Stimulated activated CD4-positive, alpha-beta T cell treated with anti-CD3 and anti-CD28 coated beads, Interleukin-4, amount 100 ng/mL, for 4 hours (primary cell): ENCODE results near the gene AOAH.

ENCODE experiments used
- DNase-seq, 2 experiments: peaks; one replicate each; pipeline ENCODE4 v3.0.0-alpha.2; 2020

The AOAH gene

DNA sequence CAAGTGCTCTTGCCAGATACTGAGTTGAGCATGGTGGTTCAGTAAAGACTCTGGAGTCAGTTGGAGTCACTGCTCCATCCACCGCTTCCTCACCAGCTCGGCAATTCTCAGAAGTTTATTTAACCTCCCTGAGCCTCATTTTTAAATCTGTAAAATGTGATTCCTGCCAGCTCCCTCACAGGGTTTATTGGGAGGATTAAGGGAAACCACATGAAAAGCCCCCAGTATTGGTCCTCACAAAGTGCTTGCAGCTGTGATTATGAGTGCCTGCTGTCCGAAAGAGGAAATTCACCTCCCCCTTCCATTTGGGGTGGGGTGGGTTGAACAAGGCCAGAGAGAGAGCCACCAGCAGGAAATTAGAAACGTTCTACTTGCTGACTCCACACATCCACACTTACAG, 99.0 kb downstream of the AOAH start:
- no peak for DNase-seq

DNA sequence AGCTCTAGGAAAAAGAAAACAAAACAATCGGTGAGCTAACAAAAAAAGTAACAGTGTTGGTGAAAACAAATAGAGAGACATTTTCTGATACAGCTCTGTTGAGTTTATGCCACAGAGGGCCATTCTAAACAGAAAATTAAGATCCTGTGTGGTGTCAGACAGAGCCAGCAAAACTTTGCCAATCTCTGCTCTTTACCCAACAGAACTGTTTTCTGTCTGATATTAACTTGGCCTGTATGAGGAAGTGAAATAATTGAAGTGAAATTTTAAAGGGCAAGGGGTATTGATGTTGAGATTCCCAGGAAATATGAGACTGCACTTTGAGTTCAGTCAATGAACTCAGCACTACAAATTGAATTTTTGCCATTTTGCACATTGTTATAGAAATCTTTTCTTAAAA, 101.0 kb downstream of the AOAH start:
- DNase-seq, result no peak

DNA sequence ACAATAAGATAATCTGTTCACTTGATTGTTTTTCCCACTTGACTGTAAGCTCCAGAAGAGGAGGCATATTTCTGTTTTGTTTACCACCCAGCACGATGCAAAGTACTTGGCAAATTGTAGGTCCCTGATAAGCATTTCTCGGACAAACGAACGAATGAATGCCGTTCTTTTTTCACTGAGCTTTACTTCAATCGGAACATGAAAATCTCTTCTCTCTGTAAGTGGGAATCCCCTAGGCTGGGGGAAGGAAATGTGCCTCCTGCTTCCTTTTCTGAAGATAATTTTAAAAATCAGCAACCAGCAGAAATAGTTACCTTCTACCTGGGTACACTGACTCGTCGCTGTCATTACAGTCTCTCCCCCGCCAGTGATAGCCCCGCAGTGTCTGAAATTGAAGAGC, 102.9 kb downstream of the AOAH start:
- no peak for DNase-seq

DNA sequence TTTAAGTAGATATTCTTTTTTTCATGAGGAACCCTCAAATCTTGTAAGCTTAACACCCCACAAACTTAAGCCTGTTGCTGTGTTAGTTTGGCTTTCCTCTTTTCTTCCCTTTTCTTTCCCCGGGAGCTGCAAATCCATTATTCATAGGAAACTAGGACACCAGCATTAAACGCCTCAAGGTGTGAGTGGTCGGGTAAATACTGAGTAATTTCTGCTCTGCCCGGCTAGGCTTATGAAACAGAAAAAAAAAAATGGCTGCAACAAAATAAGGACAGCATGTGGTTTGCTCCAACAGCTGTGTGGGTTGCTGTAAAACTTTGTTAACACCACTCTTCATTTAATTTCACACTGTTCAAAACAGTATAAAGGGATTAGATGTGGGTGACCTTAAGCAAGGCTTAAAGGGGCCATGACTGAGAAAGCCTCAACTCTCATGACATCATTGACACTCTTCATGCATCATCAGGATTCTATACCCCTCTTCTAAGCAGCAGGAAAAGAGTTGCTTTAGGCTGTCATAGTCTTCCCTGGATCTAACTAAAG, 104.1 kb downstream of the AOAH start:
- DNase-seq, result no peak

DNA sequence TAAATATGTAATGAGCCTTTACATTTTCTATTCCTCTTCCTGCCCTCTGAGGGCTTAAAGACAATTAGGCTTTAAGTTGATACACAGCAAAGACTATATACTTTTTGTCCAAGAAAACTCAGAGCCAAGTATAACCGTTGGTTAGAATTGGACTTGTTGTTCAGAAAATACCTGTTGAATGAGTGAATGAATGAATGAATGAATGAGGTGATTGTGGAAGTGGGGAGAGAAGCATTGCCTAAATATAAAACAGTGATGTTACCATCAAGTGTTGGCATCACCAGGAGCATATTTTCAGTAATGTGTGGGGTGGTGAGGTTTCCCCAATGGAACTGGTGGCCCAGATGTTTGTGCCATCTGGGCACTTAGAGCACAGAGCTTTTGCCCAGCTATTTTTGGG, 106.9 kb downstream of the AOAH start:
- DNase-seq, result no peak

DNA sequence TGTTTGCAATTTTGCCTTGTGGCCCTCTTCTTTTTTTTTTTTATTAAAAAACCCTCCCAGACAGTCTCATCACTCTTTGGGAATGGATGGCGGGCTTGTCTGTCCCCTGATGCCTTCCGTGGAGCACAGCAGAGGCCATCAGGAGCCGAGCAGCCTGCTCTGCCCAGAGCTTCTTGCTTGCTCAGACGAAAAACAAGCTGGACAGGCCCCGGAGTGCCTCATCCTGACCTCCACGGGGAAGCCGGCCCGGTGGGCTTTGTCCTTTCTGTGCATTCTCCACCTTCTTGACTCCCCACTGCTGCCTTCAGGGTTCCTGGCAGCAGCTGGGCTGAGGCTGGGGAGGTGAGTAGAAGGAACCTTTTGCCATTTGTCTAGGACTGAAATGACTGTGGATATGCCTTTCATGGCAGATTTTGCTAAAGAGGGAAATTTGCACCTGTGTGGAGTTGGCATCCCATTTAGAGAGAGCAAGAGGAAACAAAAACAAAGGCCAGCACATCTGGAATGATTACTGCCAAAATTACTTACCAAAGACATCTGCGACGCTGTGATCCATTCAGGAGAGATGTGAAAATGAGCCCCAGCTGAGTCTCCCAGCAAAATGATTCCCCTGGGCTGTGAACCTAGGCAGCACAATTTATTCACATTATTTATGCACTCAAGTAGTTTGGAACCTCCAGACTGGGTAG, 108.3 kb downstream of the AOAH start:
- DNase-seq, result no peak

DNA sequence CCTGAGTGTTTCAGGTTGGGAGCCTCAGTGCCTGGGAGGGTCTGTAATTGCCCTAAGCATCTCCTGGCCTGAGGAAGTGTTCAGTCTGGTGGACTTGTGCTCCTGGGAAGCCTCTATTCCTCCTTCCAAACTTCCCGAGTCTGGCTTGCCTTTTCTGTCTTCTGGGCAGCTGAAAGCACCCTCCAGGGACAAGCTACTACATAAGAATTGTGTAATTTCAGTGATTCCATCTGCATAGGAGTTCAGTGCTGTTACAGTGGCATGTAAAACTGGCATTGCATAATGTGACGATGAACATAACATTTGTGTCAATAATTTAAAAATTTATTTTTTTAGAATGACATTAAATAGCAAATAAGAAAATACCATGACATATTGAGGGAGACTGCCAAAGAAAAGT, 109.3 kb downstream of the AOAH start:
- no peak for DNase-seq

DNA sequence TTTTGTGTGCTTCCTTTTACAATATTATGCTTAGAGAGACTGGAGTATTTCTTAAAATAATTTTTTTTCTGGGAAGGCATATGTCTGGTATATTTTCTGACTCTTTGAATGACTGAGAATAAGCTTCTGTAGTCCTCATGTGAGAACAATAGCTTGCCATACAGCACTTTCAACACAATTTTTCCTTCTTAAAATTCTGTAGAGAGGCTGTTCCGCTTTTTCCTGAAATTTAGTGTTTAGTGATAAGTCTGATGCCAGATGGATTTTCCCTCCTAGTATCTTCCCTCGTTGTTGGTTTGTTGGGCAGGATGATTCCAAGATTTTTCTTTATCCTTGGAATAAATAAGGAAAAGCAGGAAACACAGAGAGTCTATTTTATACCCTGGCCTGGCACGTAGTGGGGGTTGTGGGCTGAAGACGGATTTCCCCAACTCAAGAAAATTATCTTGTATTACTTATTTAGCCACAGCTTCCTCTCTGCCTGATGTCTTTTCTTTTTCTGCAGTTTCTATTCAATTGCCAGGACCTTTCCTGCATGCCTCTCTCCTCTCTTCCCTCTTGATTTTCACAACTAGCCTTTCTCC, 111.2 kb downstream of the AOAH start:
- no peak for DNase-seq

DNA sequence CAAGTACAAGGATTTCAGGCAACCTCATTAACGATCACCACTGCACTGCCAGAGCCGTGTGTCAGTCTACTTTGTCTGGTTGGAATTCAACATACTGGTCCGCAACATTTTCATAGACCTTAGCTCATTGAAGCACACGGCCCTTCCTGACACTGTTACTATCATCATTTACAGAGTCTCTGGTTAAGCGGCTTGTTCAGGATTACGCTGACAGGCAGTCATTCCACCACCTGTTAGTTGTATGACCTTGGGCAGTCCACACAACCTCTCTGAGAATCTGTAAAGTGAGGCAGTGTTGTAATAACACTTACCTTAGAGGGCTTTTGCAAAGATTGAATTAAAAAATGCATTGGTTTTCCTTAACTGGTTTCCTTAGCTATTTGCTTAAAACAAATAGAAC, 112.6 kb downstream of the AOAH start:
- DNase-seq, result no peak

DNA sequence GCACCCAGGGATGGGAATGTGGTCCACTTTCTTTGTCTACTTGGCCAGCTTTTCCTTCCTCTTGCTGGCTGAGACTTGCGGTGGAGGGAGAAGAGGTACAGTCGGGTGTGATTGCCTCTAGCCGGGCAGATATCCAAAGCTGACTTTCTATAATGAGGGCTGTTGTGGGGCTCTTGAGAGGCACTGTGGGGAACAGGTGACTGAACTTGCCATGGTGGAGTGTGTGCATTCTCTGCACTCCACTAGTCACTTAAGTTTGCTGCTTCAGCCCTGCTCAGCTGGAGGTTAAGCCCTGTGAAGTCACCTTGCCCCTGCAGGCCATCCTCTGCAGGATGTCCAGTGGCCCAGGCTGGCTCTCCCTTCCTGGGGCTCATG, 116.6 kb downstream of the AOAH start:
- DNase-seq, result no peak

DNA sequence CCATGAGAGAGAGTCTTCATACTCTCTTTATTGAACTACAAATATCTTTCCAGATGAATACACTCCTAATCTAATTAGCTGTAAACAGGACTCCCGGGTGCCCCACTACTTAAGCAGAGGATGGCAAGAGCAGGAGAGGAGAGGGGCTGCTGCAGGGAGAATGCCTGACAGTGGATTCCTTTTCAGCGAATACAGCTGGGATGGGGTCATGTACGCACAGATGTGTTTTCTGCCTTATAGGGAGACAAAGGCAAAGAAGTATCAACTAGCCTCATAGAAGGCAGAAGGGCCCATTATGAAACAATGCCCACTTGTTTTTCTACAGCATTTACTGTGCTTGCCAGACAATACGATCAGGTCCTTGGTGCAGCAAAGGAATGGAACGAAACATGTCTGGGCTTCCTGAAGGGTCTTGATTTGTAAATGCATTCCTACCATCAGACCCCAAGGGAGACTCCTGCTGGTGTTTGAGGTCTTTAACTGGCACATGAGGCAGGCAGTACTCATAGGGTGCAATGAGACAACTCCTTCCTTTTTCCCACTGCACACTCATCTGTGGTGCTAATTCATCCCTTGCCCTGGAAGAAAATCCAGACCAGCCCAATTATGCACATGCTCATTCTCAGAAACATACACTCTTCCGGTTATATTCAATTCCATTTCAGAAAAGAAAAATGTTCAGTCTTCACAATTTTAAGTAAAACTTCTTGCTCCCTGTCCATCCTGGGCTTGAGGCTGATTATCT, 117.1 kb downstream of the AOAH start:
- DNase-seq, result no peak

DNA sequence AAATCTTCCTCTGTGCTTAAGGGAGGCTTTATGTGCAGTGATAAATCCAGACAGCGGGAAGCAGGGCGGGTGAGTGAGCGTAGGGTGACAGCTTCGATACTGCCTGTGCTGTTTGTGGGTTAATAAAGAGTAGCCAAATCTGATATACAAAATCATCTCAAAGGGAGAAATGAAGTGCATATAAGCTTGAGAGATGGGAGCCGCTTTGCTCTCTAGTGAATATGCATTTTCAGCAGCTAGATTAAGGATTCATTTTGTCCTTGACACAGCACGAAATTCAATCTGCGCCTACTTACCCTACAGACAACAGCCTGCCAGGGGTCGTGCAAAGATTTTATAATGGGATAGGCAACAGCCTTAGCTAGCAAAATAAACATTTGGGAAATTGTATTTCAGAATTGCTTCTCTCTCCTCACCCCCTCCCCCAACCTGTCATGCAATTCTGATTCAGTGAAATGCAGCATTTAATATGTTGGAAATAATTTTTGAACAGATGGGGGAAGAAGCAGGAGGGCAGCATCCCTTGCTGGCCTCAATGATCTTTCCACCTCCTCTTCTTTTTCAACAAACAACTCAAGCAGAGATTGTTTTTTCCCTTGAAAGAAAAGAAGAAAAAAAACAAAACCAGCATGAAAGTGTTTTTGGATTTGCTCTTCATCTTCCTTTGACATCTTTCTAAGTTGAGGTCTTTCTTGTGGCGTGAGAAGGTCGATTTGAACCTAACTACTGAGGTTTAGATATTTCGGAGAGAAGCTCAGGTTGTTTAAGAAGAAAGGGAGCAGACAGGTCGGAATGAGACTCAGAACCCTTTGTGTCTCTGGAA, 117.9 kb downstream of the AOAH start:
- DNase-seq, result no peak

DNA sequence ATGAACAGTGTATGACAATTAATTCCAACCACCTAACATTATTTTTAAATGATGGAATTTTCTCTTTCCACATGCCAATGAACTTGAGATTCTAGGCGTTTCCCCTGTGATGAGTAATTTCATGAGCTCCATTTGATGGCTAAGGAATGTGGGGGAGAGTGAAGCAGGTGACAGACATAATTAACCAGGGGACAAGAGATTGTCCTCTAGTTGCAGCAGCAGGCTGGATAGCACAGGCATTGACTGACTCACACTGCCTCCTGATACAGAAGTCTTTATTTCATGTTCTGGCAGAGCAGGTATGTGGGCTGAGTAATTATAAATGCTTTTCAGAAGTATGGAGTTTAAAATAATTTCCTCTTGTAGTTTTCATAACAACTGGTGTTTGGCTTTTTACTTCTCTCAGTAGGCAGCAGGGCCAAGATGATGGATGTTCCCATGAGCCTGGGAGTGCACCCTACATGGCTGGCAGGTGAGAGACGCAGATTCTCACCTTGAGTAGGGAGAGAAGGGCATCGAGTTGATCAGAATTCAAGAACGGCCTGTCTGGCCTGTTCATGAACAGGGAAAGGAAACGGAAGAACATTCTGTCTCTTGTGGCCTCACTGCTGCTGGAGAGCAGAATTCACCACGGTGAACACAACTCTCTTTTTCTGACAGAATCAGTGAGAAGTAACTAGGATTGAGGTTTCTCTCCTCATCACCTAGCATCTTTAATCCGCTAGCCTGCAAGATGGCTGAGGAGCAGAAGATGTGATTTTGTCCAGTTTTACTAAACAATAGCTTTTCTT, 118.8 kb downstream of the AOAH start:
- DNase-seq, result no peak

DNA sequence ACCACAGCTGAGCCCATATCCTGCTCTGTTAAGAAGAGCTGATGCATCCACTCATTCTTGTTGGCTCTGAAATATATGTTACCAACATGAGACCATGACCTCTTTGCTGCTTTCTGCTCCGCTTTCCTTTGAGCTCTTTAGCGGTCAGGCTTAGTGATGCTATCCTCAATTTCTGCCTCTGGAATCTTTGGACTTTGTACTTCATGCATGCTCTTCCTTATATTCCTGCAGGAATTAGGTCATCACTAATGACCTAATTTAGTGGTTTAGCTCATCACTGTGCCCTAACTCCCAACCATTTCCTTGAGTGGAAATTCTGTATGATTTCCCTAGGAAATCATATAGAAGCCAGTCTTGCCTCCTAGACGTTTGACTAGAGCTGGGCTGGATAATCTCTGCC, 119.5 kb downstream of the AOAH start:
- no peak for DNase-seq

DNA sequence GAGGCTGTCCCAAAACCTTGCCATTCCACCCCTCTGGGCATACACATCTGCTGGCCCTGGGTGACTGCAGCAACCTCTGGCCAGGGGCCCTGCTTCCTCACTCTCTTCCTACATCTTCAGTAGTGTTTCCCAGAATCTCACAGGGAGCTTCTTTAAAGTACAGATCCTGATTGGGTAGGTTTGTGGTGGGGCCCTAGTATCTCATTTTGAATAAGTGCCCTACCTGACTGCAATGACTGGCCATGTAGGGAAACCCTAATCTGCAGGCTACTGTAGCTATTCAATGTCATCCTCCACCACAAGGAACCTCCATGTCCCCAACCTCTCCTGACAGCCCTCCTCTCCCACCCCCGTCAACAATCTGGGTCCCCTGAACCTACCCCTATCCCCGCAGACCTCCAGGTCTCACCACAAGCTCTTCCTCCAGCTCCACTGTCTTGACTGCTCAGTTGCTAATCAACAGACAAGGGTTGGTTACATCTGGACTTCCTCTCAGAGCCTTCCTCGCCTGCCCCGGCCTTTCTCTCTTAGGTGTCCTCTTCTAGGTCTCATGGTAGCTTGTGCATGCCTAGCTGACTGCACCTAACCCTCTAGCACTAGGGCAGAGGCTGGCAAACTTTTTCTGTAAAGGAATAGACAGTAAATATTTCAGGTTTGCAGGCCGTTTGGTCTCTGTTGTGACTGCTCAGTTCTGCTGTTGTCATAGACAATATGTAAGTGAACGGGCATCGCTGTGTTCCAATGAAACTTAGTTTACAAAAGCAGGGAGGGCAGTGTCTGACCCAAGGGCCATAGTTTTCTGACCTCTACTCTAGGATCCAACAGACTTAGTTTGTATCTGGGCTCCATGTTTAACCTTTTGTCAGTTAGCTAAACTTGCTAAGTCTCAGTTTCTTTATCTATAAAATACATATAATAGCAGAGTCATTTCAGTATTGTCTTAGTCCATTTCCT, 121.1 kb downstream of the AOAH start:
- no peak for DNase-seq

DNA sequence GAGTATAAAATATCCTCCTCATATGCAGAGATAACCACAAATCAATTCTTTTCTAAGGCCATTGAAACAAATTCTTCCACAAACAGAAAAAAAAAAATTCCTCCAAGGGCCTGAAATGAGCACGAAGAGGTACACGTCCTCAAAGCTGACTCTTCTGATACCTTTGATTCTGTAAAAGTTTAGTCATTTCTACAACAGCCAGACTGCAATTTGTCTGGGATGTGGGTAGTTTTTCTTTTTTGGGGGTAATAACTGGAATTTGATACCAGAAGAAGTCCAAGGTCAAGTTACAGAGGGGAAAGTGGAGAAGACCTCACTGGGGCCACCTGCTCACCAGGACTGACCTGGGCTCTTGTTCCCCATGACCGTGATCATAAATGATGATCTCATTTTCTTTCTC, 121.8 kb downstream of the AOAH start:
- DNase-seq, result no peak

DNA sequence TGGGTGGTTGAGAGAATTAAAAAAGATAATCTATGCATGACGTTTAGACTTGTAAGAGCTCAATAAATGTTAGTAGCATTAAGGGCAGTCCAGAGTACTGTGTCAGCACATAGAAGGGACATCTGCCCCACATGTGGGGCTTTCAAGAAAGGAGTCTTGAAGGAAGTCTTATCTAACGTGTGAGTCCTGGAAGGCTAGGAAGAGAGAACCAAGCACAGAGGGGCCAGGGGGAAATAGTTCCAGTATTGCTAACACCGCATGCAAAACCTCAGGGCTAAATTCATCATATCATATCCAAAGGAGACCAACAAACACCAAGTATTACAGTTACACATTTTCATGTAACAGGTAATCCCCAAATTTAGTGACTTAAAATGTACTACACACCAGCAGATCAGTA, 122.7 kb downstream of the AOAH start:
- DNase-seq, result no peak

DNA sequence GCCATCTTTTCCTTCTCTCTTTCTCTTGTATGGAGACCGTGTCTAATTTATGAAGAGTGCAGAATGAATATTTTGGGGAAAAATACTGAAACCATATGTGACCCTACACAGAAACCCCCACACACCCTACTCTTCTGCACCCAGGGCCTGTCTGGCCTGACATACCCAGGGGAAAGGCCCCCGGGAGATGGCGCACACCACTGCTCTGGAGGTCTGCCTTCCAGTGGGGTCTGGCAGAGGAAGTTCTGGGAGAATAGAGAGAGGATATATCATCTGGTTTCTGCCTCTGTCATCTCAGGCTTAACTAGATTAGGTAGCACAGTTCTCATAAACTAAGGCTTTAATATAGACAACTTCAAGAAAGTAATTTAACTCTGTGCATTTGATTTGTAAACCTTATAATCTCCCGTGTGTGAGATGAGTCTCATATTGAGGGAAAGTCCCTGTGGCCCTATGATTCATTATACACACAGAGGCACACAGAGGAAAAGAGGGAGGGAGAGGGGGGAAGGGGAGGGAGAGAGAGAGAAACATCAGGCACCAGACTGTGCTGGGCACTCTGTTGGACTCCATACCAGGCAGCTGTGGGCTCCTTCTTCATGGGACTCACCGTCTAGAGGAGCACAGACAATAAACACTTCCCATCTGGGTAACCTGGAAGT, 123.3 kb downstream of the AOAH start:
- DNase-seq, result no peak

DNA sequence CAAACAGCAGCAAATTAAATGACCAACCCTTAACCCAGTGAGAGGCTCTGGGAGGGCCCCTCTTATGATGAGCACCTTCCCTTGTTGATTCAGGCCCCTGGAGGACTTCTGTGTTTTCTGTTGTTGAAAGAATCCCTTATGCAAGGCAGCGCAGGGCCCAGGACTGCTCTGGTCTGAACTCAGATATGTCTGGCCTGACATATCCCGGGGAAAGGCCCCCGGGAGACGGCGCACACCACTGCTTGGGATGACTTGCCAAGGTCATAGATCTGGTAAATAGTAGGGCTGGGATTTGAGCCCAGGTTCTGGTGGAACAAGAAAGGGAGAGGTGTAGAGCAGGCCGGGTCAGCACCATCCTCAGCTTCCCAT, 124.0 kb downstream of the AOAH start:
- no peak for DNase-seq

DNA sequence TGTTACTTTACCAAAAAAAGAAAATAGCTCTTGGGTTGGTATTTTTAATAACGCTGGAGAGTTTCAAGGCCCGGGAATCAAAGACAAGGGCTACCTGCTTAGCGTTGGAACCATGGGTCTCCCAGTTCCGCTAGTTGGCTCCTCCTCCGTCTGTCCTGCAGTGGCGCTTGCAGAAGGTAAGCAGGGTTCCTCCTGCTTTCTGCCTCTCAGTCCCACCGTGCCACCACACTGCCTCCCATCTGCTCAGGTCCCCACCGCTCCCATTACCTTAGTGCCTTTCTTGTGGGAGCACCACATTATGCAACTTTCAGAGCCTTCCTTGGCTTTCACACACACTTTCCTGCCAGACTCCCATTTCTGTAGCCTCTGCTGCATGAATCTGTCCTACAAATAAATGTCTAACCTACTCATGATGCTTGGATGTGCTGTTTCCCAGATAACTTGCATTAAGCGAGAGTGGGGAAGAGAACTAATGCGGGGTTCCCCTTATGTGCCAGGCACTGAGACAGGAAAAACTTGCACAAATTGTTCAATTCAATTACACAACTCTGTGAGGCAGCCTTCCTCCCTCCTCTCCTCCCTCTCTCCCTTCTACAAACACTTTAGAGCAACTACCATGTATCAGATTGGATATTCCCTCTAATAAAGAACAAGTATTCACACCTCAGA, 124.5 kb downstream of the AOAH start:
- no peak for DNase-seq
